ENCODE measurements around the gene RASAL2.

DNA sequence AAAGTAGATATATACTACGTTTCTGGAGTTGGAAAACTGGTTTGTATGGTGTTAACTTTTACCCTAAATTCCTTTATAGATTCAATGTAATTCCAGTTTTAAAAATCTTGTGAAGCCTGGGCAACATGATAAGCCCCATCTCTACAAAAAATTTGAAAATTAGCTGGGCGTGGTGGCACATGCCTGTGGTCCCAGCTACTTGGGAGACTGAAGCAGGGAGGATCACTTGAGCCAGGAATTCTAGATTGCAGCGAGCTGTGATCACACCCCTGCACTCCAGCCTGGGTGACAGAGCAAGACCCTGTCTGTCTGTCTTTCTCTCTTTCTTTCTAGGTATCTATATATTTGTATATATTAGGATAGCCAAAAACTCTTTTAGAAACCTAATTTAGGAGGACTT lies 260.9 kb downstream of the RASAL2 start:
- TF ChIP-seq, protein P1, sequence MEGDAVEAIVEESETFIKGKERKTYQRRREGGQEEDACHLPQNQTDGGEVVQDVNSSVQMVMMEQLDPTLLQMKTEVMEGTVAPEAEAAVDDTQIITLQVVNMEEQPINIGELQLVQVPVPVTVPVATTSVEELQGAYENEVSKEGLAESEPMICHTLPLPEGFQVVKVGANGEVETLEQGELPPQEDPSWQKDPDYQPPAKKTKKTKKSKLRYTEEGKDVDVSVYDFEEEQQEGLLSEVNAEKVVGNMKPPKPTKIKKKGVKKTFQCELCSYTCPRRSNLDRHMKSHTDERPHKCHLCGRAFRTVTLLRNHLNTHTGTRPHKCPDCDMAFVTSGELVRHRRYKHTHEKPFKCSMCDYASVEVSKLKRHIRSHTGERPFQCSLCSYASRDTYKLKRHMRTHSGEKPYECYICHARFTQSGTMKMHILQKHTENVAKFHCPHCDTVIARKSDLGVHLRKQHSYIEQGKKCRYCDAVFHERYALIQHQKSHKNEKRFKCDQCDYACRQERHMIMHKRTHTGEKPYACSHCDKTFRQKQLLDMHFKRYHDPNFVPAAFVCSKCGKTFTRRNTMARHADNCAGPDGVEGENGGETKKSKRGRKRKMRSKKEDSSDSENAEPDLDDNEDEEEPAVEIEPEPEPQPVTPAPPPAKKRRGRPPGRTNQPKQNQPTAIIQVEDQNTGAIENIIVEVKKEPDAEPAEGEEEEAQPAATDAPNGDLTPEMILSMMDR (IDR thresholded peaks at IDR 0.05), result no peak
- no peak for TF ChIP-seq POLR2A (IDR thresholded peaks at IDR 0.05)
